ENCODE results near the gene CDK9.
"Not testable (repeated sequence)": the region's sequence is repeated elsewhere in the genome, so short reads cannot be mapped to it uniquely, and the experiment has no call there.

Gene CDK9

DNA sequence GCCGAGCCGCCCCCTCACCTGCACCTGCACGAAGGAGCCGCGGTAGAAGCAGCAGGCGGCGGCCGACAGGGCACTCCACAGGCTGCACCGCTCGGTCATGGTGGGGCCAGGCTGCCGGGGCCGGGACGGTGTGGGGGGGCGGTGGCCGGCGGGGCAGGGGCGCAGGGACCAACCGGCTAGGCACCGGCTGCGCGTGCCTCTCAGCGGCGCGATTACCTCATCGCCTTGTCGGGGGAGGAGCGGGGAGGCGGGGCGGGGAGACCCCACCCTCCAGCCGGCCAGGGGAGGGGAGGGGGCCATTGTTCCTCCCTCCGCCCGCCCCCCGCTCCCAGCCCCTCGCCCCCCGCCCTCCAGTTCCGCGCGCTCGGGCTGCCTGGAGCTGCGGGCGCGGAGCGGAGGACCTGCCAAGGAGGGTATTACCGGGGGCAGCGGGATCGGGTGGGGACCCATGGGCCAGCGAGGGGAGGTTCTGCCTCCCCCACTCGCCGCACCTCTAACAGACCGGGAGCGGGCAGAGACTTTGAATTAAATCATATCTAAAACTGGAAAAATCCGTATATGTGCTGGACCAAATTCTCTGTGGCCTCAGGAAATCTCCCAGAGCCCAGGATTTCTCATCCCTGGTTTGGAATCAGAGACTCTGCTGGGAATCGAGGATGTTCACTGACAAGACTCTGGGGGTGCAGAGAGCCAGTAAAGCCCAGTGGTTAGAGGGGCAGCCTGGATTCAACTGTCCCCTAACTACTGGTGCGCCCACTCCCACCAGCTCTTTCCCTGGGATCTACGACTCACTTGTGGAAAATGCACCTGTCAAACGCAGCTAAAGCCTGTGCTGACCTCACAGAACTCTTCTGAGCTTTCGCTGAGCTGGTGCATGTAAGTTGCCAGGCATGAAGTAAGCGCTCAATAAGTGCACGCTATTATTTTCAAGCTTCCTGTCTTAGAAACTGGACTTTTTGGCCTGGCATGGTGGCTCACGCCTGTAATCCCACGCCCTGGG is 30.5 kb upstream of the CDK9 start:
- Histone ChIP-seq H3K36me3 (ENCODE audit: low read depth) (no peaks in the 10 kb centered on the region), H3K4me1 (ENCODE audit: insufficient read depth, poor library complexity, severe bottlenecking) (no peaks in the 10 kb centered on the region), H3K27ac (ENCODE audit: poor library complexity, severe bottlenecking) (no peak overlapping the region), H3K9me3 (ENCODE audit: severe bottlenecking) (no peaks in the 10 kb centered on the region), H3K27me3 (ENCODE audit: insufficient read depth, poor library complexity, severe bottlenecking) (peaks cover 39% of the 10 kb centered on the region), H3K4me3 (ENCODE audit: severe bottlenecking) (no peak overlapping the region)
- DNase-seq (ENCODE audit: low spot score) (no peak), ATAC-seq (ENCODE audit: low read depth) (no peak)
- TF ChIP-seq, protein P1, sequence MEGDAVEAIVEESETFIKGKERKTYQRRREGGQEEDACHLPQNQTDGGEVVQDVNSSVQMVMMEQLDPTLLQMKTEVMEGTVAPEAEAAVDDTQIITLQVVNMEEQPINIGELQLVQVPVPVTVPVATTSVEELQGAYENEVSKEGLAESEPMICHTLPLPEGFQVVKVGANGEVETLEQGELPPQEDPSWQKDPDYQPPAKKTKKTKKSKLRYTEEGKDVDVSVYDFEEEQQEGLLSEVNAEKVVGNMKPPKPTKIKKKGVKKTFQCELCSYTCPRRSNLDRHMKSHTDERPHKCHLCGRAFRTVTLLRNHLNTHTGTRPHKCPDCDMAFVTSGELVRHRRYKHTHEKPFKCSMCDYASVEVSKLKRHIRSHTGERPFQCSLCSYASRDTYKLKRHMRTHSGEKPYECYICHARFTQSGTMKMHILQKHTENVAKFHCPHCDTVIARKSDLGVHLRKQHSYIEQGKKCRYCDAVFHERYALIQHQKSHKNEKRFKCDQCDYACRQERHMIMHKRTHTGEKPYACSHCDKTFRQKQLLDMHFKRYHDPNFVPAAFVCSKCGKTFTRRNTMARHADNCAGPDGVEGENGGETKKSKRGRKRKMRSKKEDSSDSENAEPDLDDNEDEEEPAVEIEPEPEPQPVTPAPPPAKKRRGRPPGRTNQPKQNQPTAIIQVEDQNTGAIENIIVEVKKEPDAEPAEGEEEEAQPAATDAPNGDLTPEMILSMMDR (IDR thresholded peaks at IDR 0.05; ENCODE audit: poor library complexity, severe bottlenecking) = no peak

DNA sequence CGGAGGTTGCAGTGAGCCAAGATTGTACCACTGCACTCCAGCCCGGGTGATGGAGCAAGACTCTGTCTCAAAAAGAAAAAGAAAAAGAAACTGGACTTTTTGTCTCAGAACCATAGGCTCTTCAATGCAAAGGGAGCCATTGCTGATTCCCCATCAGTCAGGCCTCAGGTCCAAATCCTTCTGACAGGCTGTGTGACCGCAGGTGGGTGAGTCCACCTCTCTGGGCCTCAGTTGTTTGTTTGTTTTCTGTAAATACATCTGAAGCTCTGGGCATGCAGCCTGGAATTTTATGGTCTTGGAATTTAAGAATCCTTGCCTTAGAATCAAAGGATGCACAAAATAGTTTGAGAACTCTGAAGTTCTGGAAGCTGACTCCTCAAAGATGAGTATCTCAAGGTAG is 29.6 kb upstream of the CDK9 start:
- no peak for DNase-seq (ENCODE audit: low spot score)
- TF ChIP-seq, protein P1 (IDR thresholded peaks at IDR 0.05; ENCODE audit: poor library complexity, severe bottlenecking) = no peak
- Histone ChIP-seq H3K27ac (ENCODE audit: poor library complexity, severe bottlenecking) (no peak overlapping the region), H3K36me3 (ENCODE audit: low read depth) (no peaks in the 10 kb centered on the region), H3K9me3 (ENCODE audit: severe bottlenecking) (no peaks in the 10 kb centered on the region), H3K27me3 (ENCODE audit: insufficient read depth, poor library complexity, severe bottlenecking) (peaks cover 39% of the 10 kb centered on the region), H3K4me3 (ENCODE audit: severe bottlenecking) (no peak overlapping the region), H3K4me1 (ENCODE audit: insufficient read depth, poor library complexity, severe bottlenecking) (no peaks in the 10 kb centered on the region)
- no peak for ATAC-seq (ENCODE audit: low read depth)

DNA sequence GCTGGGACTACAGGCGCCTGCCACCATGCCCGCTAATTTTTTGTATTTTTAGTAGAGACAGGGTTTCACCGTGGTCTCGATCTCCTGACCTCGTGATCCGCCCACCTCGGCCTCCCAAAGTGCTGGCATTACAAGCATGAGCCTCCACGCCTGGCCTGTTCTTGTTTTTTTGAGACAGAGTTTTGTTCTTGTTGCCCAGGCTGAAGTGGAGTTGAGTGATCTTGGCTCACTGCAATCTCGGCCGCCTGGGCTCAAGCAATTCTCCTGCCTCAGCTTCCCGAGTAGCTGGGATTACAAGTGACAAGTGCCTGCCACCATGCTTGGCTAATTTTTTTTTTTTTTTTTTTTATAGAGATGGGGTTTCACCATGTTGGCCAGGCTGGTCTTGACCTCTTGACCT is 29.1 kb upstream of the CDK9 start:
- H3K27me3 ChIP-seq (ENCODE audit: insufficient read depth, poor library complexity, severe bottlenecking) = peaks cover 39% of the 10 kb centered on the region
- H3K36me3 ChIP-seq (ENCODE audit: low read depth); H3K27ac ChIP-seq (ENCODE audit: poor library complexity, severe bottlenecking); H3K4me1 ChIP-seq (ENCODE audit: insufficient read depth, poor library complexity, severe bottlenecking); ATAC-seq (ENCODE audit: low read depth); DNase-seq (ENCODE audit: low spot score); H3K9me3 ChIP-seq (ENCODE audit: severe bottlenecking); H3K4me3 ChIP-seq (ENCODE audit: severe bottlenecking): not testable (repeated sequence)

DNA sequence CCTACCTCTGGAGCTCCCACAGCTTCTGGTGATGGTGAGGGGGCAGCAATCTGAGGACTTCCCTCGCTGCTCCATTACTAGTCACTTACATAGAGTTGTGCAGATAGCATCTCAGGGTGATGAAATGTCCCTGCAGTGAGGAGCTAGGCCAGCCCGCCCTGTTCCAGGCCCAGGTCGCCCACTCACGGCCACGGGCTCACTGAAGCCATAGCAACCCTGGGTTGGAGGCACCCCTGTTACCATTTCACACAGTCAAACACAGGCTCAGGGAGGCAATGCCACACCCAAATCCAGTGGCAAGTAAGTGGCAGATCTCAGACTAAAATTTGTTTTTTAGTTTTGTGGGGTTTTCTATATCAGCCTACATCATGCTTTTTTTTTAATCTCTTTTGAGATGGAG is 27.0 kb upstream of the CDK9 start:
- TF ChIP-seq, protein P1 (IDR thresholded peaks at IDR 0.05; ENCODE audit: poor library complexity, severe bottlenecking) = no peak
- H3K4me3 ChIP-seq (ENCODE audit: severe bottlenecking) = no peak overlapping the region
- H3K27me3 ChIP-seq (ENCODE audit: insufficient read depth, poor library complexity, severe bottlenecking) = peaks cover 23% of the 10 kb centered on the region
- no peak for DNase-seq (ENCODE audit: low spot score)
- H3K36me3 ChIP-seq (ENCODE audit: low read depth) = no peaks in the 10 kb centered on the region
- no peak for ATAC-seq (ENCODE audit: low read depth)
- H3K9me3 ChIP-seq (ENCODE audit: severe bottlenecking) = no peaks in the 10 kb centered on the region
- H3K4me1 ChIP-seq (ENCODE audit: insufficient read depth, poor library complexity, severe bottlenecking) = no peaks in the 10 kb centered on the region
- no peak overlapping the region for H3K27ac ChIP-seq (ENCODE audit: poor library complexity, severe bottlenecking)

DNA sequence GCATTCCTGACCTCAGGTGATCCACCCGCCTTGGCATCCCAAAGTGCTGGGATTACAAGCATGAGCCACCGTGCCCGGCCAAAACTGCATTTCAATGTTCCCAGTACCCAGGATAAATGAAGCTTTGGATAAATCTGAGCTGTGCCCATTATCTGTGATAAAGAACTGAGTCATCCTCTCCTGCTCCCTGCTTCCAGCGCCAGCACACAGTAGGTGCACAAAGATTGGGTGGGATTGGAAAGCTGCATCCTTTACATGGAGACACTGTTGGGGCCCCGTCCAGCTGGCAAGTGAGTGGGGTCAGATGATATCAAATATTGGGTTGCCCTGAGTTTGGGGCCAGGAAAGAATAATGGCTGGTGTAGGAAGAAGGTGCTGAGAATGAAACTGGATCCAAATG is 24.8 kb upstream of the CDK9 start:
- TF ChIP-seq, protein P1 (IDR thresholded peaks at IDR 0.05; ENCODE audit: poor library complexity, severe bottlenecking) = no peak
- no peak overlapping the region for H3K4me3 ChIP-seq (ENCODE audit: severe bottlenecking)
- DNase-seq (ENCODE audit: low spot score) (no peak), ATAC-seq (ENCODE audit: low read depth) (no peak)
- no peaks in the 10 kb centered on the region for H3K9me3 ChIP-seq (ENCODE audit: severe bottlenecking)
- peaks cover 3% of the 10 kb centered on the region for H3K27me3 ChIP-seq (ENCODE audit: insufficient read depth, poor library complexity, severe bottlenecking)
- H3K4me1 ChIP-seq (ENCODE audit: insufficient read depth, poor library complexity, severe bottlenecking) = no peaks in the 10 kb centered on the region
- no peaks in the 10 kb centered on the region for H3K36me3 ChIP-seq (ENCODE audit: low read depth)
- H3K27ac ChIP-seq (ENCODE audit: poor library complexity, severe bottlenecking) = no peak overlapping the region
